Erythroblast (primary cell): ENCODE results near the gene C19orf47.

ENCODE experiments used
- GATA1 ChIP-seq: IDR thresholded peaks from 2 replicates; pipeline ENCODE4 v1.6.1; 2011; ENCODE audit warnings: low read depth, mild to moderate bottlenecking, control low read depth, low read length, moderate library complexity
- POLR2A ChIP-seq: IDR thresholded peaks from 2 replicates; pipeline ENCODE4 v1.6.1; 2011; ENCODE audit warnings: mild to moderate bottlenecking, low read length

DNA sequence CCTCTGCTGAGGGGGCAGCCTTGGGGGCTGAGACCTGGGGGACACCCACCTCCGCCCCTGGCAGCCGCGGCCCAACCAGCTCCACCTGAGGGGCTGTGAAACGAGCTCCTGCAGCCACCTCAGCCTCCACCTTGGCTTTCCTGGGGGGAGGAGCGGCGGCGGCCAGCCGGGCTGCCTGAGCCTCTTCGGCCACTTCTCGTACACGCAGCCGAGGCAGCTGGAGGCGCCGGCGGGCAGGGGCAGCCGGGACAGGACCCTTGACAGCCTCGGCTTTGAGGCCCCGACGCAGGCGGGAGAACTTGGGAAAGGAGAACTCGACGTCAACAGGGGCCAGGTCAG is 49.3 kb upstream of the C19orf47 start:
- TF ChIP-seq POLR2A (no peak), GATA1 (no peak)
